A204.1 (cell line): Measurements from ENCODE around the gene OR2T35.

Source experiments
- FAIRE-seq: peaks from 2 replicates; lab custom pipeline; 2012; peaks lifted over from hg19 to GRCh38; lab: Jason Lieb, UNC

OR2T35 gene

DNA sequence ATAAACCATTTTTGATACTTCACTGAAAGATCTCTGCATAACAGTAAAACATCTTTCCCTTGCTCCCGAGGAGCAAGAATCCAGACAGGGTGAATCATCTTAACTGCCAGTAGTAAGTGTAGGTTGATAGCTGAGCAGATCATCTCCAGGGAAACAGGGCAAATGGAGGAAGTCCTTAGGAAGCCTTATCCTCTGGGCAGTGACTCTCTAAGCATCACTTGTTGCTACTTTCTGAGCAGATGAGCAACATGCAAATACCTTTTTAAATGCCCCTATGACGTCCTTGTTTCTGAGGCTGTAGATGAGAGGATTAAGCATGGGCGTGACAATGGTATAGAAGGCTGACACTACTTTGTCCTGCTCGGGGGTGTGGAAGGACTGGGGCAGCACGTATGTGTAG, 19.1 kb downstream of the OR2T35 start:
- no peak for FAIRE-seq

DNA sequence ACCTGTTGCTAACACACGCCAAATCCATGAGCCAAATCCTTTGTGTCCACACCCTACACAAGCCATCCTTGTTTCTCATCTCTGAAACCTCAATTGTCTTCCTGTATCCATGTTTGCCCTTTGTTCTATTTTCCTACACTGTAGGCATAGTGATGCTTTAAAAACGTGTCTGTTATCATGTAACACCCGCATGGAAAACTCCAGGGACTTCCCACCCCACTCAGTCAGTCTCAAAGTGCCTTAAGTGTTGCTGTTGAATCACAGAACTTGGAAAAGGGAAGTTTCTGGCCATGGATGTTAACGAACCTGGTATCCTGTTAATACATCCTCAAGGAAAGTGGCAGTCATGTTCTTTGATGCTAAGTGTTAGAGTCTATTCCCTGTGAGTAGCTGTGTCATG, 19.9 kb downstream of the OR2T35 start:
- no peak for FAIRE-seq

DNA sequence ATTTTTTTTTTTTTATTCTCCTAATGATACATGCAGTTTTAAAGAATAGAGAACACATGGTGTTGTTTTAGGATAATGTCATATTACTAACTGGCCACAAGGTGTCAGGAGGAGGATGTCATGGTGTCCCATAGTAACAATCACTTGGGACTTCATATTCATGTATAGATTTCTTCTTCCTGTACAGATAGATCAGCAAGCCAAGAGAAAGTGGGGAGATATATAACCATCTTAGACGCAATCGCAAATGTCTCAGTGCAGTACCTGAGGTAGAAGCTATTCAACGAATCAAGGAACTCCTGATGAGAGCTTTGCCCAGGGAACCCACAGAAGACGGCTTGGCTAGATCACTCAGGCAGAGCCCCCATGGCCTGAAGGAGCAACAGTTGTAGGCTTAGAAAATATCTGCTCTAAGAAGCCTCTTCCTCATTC, 22.5 kb downstream of the OR2T35 start:
- FAIRE-seq, result peak; percentile 95

DNA sequence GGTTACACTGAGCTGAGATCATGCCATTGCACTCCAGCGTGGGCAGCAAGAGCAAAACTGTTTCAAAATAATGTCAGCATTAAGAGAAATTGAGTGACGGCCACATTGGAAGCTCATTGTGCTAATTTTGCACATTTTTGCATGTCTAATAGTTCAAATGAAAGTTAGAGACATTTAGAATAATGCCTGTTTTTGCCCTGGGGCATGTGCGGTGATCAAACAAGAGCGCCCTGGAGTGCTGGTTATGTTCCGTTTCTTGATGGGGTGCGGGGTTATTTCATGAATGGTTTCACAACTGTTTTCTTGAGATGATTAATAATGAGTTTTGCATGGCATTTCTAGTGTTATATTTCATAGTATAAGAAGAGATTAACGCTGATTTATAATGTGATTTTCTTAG, 23.3 kb downstream of the OR2T35 start:
- no peak for FAIRE-seq

DNA sequence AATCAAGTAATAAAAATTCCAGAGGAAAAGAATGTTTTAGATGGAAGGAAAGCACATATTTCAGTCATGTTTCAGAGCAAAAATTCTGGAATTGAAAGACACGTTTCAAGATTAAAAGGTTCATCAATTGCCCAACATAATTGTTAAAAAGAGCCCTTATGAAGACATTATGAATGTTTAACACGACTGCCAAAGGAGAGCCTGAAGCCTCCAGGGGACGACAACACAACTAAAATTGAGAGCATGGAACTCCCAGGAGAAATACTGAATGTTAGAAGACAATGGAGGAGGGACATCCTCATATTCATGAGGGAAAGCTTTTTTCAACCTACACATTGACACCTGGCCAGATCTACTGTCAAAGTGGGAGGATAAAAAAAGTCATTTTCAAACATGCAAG, 26.2 kb downstream of the OR2T35 start:
- no peak for FAIRE-seq

DNA sequence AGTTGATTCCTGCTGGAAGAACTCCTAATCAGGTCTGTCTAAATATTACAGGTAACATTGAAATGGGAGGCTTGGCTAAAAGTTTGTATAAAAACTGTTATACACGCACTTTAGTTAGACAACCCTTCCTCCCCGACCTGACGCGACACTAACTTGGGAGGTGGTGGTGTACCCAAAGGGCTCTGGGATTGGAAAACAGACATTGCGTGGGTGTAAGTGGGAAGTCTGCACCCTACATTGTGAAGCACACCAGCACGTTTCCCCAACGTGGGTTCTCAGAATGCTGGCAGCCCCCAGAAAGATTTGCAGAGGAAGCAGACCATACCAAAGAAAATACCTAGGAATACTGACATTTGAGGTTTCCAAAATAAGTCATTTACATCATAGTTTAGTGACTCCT, 27.0 kb downstream of the OR2T35 start:
- FAIRE-seq, result no peak

DNA sequence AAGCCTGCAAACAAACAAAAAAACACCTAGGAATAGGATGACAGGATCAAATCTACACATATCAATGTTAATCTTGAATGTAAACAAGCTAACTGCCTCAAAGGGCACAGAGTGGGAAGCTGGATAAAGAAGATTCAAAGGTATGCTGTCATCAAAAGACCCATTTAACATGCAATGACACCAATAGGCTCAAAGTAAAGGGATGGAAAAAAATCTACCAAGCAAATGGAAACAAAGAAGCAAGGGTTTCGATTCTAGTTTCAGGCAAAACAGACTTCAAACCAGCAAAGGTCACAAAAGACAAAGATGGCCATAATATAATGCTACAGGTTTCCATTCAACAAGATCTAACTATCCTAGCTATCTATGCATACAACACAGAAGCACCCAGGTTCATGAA, 31.3 kb downstream of the OR2T35 start:
- FAIRE-seq, result no peak

DNA sequence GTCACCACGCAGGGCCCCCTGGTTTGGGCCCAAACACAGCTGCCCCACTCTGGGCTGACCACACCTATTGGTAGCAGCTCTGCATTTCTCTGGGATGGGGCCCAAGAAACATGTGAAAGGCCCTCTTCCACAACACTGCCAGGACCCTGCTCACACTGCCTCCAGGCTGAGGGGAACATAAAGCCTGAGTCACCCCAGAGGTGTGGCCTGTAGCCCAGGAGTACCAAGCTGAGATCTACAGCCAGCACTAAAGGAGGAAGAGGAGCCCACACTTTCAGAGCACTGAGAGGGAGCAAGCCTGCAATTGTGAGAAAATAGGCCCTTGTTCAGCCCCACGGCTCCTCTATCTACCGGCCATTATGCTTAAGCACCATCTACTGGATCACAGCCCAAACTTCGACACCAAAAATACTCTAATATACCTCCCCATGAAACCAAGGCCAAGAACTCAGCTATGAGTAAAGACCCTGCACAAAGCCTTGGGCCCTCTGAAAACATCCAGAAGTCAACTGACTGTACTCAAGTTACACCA, 33.1 kb downstream of the OR2T35 start:
- no peak for FAIRE-seq

DNA sequence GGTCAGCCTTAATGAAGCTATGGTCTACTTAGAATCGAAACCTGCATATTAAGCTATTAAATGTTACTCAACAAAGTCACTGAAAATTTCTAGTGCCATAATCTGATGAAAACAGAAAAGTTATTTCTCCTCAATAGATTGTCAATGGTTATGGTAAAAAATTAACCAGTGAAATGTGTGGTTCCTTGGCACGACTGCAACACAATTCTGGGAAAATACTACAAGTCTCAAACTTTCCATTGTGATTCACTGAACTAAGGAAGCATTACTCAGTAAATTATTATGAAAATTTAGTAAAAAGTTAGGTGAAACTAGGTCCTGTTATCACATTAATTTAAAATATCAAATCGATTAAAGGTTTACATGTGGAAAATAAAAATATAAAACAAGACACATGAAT, 34.8 kb downstream of the OR2T35 start:
- no peak for FAIRE-seq

DNA sequence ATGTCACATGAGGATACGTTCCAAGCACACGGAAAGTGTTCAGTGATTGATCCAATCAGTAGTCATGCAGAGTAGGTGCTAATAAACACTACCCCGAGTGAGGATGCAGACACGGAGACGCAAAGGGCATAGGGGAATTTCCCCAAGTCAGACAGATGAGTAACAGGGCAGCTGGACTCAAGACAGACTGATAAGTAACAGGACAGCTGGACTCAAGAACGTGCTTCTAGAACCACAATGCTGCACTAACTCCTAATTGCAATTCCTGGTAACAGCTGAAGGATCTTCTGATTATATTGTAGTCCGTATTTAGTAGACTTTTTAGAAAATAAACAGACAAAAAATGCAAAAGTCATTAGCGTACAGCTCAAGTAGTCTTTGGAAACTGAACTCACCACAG, 45.7 kb downstream of the OR2T35 start:
- no peak for FAIRE-seq

DNA sequence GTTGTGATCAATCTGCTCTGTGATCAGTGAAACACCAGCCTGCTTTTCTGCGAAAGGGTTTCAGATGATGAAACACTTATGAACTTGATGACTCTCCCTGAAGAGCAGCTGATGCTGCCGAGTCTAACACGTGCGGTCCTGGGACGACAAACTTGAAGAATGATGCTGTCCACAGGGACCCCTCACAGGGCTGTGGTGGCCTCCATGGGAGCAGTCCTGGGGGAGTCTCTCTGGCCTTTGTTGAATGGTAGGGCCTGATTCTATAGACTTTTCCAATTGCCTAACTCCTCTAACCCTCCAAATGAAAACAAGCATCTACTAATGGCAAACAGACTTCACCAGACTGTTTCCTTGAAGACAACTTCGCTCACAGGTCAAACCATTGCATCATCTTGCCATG, 47.5 kb downstream of the OR2T35 start, which contains the start of gene OR2T10:
Gene OR2T10, minus strand, starts transcription at position 112 of the 400 bp plus-strand sequence. CDS start 3,932 bp downstream, outside the sequence.
- FAIRE-seq, result no peak

DNA sequence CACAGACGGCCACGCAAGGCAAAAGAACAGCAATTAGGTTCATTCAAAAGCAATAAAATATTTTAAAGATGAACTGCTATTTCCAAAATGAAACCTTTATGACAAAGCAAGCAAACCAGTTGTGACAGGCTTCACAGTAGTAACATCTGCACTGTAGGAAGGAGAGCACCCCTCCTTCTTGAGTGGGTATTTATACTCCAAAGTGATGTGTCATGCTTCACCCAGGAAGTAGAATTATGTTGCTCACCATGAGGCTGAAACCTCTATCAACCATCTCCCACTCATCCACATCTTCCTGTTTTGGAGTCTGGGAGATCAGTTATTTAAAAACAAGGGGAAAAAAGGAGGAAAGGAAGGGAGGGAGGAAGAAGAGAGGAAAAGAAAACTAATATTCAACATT, 48.5 kb downstream of the OR2T35 start:
- no peak for FAIRE-seq

DNA sequence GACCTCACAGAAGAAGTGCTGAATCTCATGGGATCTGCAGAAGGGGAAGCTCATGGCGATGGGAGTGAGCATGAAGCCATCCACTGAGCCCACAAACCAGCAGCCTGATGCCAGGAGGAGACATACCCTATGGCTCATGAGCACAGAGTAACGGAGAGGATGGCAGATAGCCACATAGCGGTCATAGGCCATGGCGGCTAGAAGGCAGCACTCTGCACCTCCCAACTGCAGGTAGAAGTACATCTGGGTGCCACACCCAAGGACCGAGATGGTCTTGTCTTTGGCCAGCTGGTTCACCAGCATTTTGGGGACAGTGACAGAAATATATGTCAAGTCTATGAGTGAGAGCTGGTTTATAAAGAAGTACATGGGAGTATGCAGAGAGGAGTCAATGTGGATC, 51.9 kb downstream of the OR2T35 start:
- no peak for FAIRE-seq

DNA sequence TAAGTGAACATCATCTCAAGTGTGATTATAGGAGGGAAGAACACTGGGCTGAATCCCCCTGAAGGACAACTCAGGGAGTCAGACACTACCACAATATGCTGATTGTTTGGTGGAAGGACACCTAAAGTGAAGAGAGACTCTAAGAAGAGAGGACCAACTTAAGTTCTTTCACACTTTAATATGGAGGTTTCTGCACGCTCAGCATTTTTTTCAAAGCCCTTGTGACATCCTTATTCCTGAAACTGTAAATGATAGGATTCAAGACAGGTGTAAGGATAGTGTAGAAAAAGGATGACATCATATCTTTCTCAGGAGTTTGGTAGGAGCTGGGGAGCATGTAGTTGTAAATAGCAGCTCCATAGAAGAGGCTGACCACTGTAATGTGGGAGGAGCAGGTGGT, 52.4 kb downstream of the OR2T35 start:
- no peak for FAIRE-seq

DNA sequence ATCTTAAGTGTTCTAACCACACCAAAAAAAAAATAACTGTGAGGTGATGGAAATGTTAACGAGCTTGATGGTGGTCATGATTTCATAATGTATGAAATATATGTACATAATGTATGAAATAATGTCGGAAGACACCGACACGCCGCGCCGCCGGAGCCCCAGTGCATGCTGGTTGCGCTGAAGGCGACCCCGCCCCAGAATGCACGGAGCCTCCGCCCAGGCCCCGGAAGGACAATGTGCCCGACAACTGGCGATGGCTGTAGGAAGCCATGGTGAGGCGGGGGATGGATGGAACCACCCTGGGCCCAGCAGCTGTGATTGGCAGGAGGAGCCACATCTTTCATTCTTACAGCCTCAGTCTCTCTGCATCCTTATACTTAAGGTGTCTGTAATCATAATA, 55.0 kb downstream of the OR2T35 start:
- no peak for FAIRE-seq

DNA sequence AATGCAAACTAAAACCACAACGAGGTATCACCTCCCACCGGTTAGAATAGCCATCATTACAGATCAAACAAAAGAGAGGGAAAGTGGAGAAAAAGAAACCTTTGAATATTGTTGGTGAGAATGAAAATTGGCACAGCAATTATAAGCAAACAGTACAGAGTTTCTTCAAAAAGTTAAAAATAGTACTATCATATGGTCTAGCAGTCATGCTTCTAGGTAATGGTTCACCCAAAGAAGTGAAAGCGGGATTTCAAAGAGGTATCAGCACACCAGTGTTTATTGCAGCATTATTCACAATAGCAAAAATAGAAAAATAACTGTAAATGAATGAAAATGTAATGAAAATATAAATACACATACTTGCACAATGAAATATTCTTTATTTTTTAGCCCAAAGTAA, 55.7 kb downstream of the OR2T35 start:
- FAIRE-seq, result no peak
